ENCODE data around the gene VDAC2.
"Not testable (repeated sequence)": the region's sequence is repeated elsewhere in the genome, so short reads cannot be mapped to it uniquely, and the experiment has no call there.

GRCh38 chr10:75194625-75195024 is 16.0 kb upstream of the VDAC2 start:
- TF ChIP-seq, protein P1, sequence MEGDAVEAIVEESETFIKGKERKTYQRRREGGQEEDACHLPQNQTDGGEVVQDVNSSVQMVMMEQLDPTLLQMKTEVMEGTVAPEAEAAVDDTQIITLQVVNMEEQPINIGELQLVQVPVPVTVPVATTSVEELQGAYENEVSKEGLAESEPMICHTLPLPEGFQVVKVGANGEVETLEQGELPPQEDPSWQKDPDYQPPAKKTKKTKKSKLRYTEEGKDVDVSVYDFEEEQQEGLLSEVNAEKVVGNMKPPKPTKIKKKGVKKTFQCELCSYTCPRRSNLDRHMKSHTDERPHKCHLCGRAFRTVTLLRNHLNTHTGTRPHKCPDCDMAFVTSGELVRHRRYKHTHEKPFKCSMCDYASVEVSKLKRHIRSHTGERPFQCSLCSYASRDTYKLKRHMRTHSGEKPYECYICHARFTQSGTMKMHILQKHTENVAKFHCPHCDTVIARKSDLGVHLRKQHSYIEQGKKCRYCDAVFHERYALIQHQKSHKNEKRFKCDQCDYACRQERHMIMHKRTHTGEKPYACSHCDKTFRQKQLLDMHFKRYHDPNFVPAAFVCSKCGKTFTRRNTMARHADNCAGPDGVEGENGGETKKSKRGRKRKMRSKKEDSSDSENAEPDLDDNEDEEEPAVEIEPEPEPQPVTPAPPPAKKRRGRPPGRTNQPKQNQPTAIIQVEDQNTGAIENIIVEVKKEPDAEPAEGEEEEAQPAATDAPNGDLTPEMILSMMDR (IDR thresholded peaks at IDR 0.05; ENCODE audit: poor library complexity), result not testable (repeated sequence)
- not testable (repeated sequence) for TF ChIP-seq EZH2 (IDR thresholded peaks at IDR 0.05; ENCODE audit: borderline replicate concordance)
